Measurements from ENCODE around the gene RASGEF1C.

- TF ChIP-seq CTCF (IDR thresholded peaks at IDR 0.05) (no peak), POLR2A (IDR thresholded peaks at IDR 0.05) (no peak)
Observed at GRCh38 chr5:180129291-180130190, 79.5 kb downstream of the RASGEF1C start.
